H1 (cell line): ENCODE data around the gene RPL7A. TPM values are rescaled to one million over a fixed set of nuclear protein-coding genes. Genes with fewer than 3 reads are reported as not detected.

ENCODE experiments used
- CTCF ChIA-PET: fragments of 300-600 bp; sonication (Branson Sonifier 250); formaldehyde crosslinking; loops from one replicate; lab custom pipeline; 2021; ENCODE audit not compliant: partially characterized antibody; lab: Charles Lee
- POLR2A ChIA-PET: fragments of 300-600 bp; sonication (Branson Sonifier 250); formaldehyde crosslinking; loops from one replicate; lab custom pipeline; 2021; ENCODE audit warnings: inconsistent platforms; ENCODE audit not compliant: partially characterized antibody; lab: Charles Lee
- DNase-seq, 2 experiments: peaks; one replicate each; pipeline versions ENCODE4 v3.0.0 to v3.0.0-alpha.2; 2010 to 2022; ENCODE audit warnings: low spot score in 2 of 2, low read depth in 1 of 2, mixed read lengths in 1 of 2
- FAIRE-seq: peaks from 2 replicates; lab custom pipeline; 2011; peaks lifted over from hg19 to GRCh38; lab: Jason Lieb, UNC
- H2AFZ ChIP-seq: 2 replicates; pipeline ENCODE4 v1.8.1; 2012; ENCODE audit warnings: low read length, inconsistent platforms
- H2AK5ac ChIP-seq: 2 replicates; pipeline ENCODE4 v1.6.1; 2013; ENCODE audit warnings: low read depth, low read length
- H2BK120ac ChIP-seq: replicated peaks from 2 replicates; pipeline ENCODE3; 2013; ENCODE audit warnings: low read depth, low read length, inconsistent platforms
- H2BK12ac ChIP-seq: 2 replicates; pipeline ENCODE4 v1.6.1; 2013; ENCODE audit warnings: low read depth, low read length
- H2BK15ac ChIP-seq: 2 replicates; pipeline ENCODE4 v1.6.1; 2013; ENCODE audit warnings: low read length
- H2BK20ac ChIP-seq: 2 replicates; pipeline ENCODE4 v1.6.1; 2013; ENCODE audit warnings: low read length
- H2BK5ac ChIP-seq: 2 replicates; pipeline ENCODE4 v1.6.1; 2013; ENCODE audit warnings: low read depth, low read length
- H3K14ac ChIP-seq: 2 replicates; pipeline ENCODE4 v1.6.1; 2013; ENCODE audit warnings: inconsistent platforms; ENCODE audit not compliant: insufficient read length
- H3K18ac ChIP-seq: 2 replicates; pipeline ENCODE4 v1.6.1; 2013; ENCODE audit warnings: low read length; ENCODE audit errors: extremely low read depth
- H3K23ac ChIP-seq: 2 replicates; pipeline ENCODE4 v1.6.1; 2013; ENCODE audit warnings: inconsistent platforms; ENCODE audit not compliant: insufficient read length
- H3K23me2 ChIP-seq: 2 replicates; pipeline ENCODE4 v1.6.1; 2013; ENCODE audit warnings: low read depth, low read length
- H3K27ac ChIP-seq: 2 replicates; pipeline ENCODE4 v1.6.1; 2011; ENCODE audit warnings: low read depth, low read length, inconsistent platforms
- H3K27me3 ChIP-seq, 4 experiments: replicated peaks in 1 of 4; 1 replicate in 1 of 4; 2 replicates in 3 of 4; pipeline versions ENCODE4 v1.6.1 to v1.8.1; 2011 to 2013; ENCODE audit warnings: low read length in 3 of 4, mild to moderate bottlenecking in 3 of 4, inconsistent platforms in 2 of 4, mixed read lengths in 2 of 4, moderate library complexity in 1 of 4; ENCODE audit not compliant: control insufficient read depth in 3 of 4, insufficient read depth in 3 of 4; ENCODE audit errors: extremely low read depth in 1 of 4
- H3K36me3 ChIP-seq, 4 experiments: 2 replicates each; pipeline versions ENCODE4 v1.6.1 to v1.8.1; 2011 to 2013; ENCODE audit warnings: mild to moderate bottlenecking in 4 of 4, low read length in 3 of 4, moderate library complexity in 2 of 4, control low read depth in 1 of 4, inconsistent platforms in 1 of 4; ENCODE audit not compliant: insufficient read depth in 4 of 4, control insufficient read depth in 2 of 4
- H3K4ac ChIP-seq: replicated peaks from 2 replicates; pipeline ENCODE3; 2013; ENCODE audit warnings: low read length, low read depth, mixed read lengths, inconsistent platforms; ENCODE audit not compliant: insufficient read length
- H3K4me1 ChIP-seq, 4 experiments: replicated peaks in 1 of 4; 1 replicate in 1 of 4; 2 replicates in 3 of 4; pipeline versions ENCODE4 v1.6.1 to v1.8.1; 2011 to 2013; ENCODE audit warnings: low read length in 3 of 4, inconsistent platforms in 2 of 4, mixed read lengths in 1 of 4; ENCODE audit not compliant: insufficient read depth in 4 of 4, control insufficient read depth in 3 of 4
- H3K4me2 ChIP-seq, 2 experiments: 2 replicates each; pipeline versions ENCODE4 v1.6.1 to v1.8.1; 2011 to 2013; ENCODE audit warnings: low read depth in 2 of 2, low read length in 2 of 2, control low read depth in 1 of 2, inconsistent platforms in 1 of 2, mild to moderate bottlenecking in 1 of 2; ENCODE audit not compliant: insufficient read depth in 1 of 2
- H3K4me3 ChIP-seq, 4 experiments: fragments of 200-600, 300-600 bp in 1 of 4; sonication (generic), shearing (Covaris generic), sonication (Bioruptor Twin) in 1 of 4; 2 replicates each; pipeline versions ENCODE4 v1.5.1 to v1.8.1; 2011 to 2016; ENCODE audit warnings: low read length in 4 of 4, low read depth in 3 of 4, control low read depth in 2 of 4, inconsistent platforms in 2 of 4, mild to moderate bottlenecking in 2 of 4, mixed read lengths in 1 of 4, moderate library complexity in 1 of 4; ENCODE audit not compliant: insufficient read depth in 2 of 4; ENCODE audit errors: extremely low read depth in 1 of 4
- H3K56ac ChIP-seq: replicated peaks from 2 replicates; pipeline ENCODE3; 2013; ENCODE audit warnings: low read depth, mild to moderate bottlenecking, mixed read lengths, low read length, inconsistent platforms; ENCODE audit not compliant: insufficient read length
- H3K79me1 ChIP-seq: 2 replicates; pipeline ENCODE4 v1.6.1; 2013; ENCODE audit warnings: low read depth, low read length, control low read depth
- H3K79me2 ChIP-seq, 2 experiments: 2 replicates each; pipeline versions ENCODE4 v1.6.1 to v1.8.1; 2012 to 2013; ENCODE audit warnings: low read length in 2 of 2, mild to moderate bottlenecking in 2 of 2, inconsistent platforms in 1 of 2; ENCODE audit not compliant: insufficient read depth in 2 of 2, control insufficient read depth in 1 of 2
- H3K9ac ChIP-seq, 4 experiments: replicated peaks in 1 of 4; 1 replicate in 1 of 4; 2 replicates in 3 of 4; pipeline versions ENCODE4 v1.6.1 to v1.8.1; 2011 to 2013; ENCODE audit warnings: low read depth in 3 of 4, low read length in 3 of 4, control low read depth in 2 of 4, mild to moderate bottlenecking in 2 of 4, moderate library complexity in 2 of 4, inconsistent platforms in 1 of 4; ENCODE audit errors: extremely low read depth in 1 of 4
- H3K9me3 ChIP-seq, 2 experiments: 2 replicates each; pipeline versions ENCODE4 v1.6.1 to v1.8.1; 2012 to 2013; ENCODE audit warnings: mild to moderate bottlenecking in 2 of 2, moderate library complexity in 2 of 2, control low read depth in 1 of 2, inconsistent platforms in 1 of 2, low read depth in 1 of 2, low read length in 1 of 2, mixed read lengths in 1 of 2; ENCODE audit not compliant: insufficient read depth in 2 of 2
- H4K20me1 ChIP-seq, 2 experiments: replicated peaks in 1 of 2; 2 replicates each; pipeline versions ENCODE3 to v1.8.1; 2011 to 2013; ENCODE audit warnings: inconsistent platforms in 2 of 2, low read length in 2 of 2, mild to moderate bottlenecking in 1 of 2; ENCODE audit not compliant: insufficient read depth in 2 of 2, control insufficient read depth in 1 of 2
- H4K5ac ChIP-seq: 2 replicates; pipeline ENCODE4 v1.6.1; 2013; ENCODE audit warnings: low read length, low read depth, mixed read lengths, inconsistent platforms; ENCODE audit not compliant: insufficient read length
- H4K8ac ChIP-seq: 2 replicates; pipeline ENCODE4 v1.8.0; 2013; ENCODE audit warnings: mild to moderate bottlenecking, moderate library complexity, low read length, inconsistent platforms; ENCODE audit not compliant: insufficient read depth; ENCODE audit errors: extremely low read depth
- H4K91ac ChIP-seq: replicated peaks from 2 replicates; pipeline ENCODE3; 2013; ENCODE audit warnings: low read length, mixed read lengths, inconsistent platforms; ENCODE audit not compliant: insufficient read length
- CEBPB ChIP-seq: IDR thresholded peaks from 2 replicates; pipeline ENCODE4 v1.6.1; 2012; ENCODE audit warnings: low read depth, low read length
- FOSL1 ChIP-seq: IDR thresholded peaks from 2 replicates; pipeline ENCODE4 v1.6.1; 2011; ENCODE audit warnings: mild to moderate bottlenecking, low read depth, low read length, moderate library complexity; ENCODE audit not compliant: insufficient read depth
- KDM4A ChIP-seq: IDR thresholded peaks from one replicate; pipeline ENCODE4 v1.7.1; 2012; ENCODE audit warnings: low read depth, mild to moderate bottlenecking, moderate library complexity, low read length, inconsistent platforms; ENCODE audit not compliant: severe bottlenecking
- KDM5A ChIP-seq: fragments of 200-600 bp; IDR thresholded peaks from 2 replicates; pipeline ENCODE4 v1.7.1; 2012; ENCODE audit warnings: mild to moderate bottlenecking, low read length, inconsistent platforms, mixed read lengths
- POLR2AphosphoS5 ChIP-seq: IDR thresholded peaks from 2 replicates; pipeline ENCODE4 v1.6.1; 2011; ENCODE audit warnings: low read depth, low read length
- RNF2 ChIP-seq: fragments of 200-900, 300-1000 bp; sonication (generic); IDR thresholded peaks from 2 replicates; pipeline ENCODE4 v1.7.1; 2016; ENCODE audit warnings: borderline replicate concordance, low read depth, mild to moderate bottlenecking, antibody characterized with exemption, low read length; ENCODE audit not compliant: poor library complexity, severe bottlenecking; ENCODE audit errors: missing control alignments
- SIN3A ChIP-seq, 2 experiments: IDR thresholded peaks in 1 of 2; conservative IDR thresholded peaks in 1 of 2; 2 replicates each; pipeline ENCODE4 v1.6.1; 2011 to 2012; ENCODE audit warnings: low read length in 2 of 2, improper control_type of control experiment in 1 of 2, low read depth in 1 of 2, mild to moderate bottlenecking in 1 of 2
- SIX5 ChIP-seq: IDR thresholded peaks from 2 replicates; pipeline ENCODE4 v1.6.1; 2011; ENCODE audit warnings: mild to moderate bottlenecking, low read depth, low read length
- WGBS, 2 experiments: shearing (Covaris generic) in 1 of 2; methylation state at CpG; one replicate each; pipeline versions ENCODE4 v1.1.6 to v1.1.7; 2013 to 2015; ENCODE audit warnings: low lambda C conversion rate in 2 of 2, mixed read lengths in 2 of 2, inconsistent platforms in 1 of 2, low coverage in 1 of 2, missing lambda C conversion rate in 1 of 2; ENCODE audit not compliant: insufficient replicate concordance in 2 of 2, insufficient coverage in 1 of 2, insufficient read length in 1 of 2; ENCODE audit errors: extremely low coverage in 1 of 2, missing lambda C conversion rate in 1 of 2; 5-methylcytosine and 5-hydroxymethylcytosine counted together
- polyA plus RNA-seq, 7 experiments: library from polyadenylated mRNA; depleted of rRNA in 3 of 7; stranded (reverse) in 5 of 7; unstranded in 2 of 7; fragments of >200 nt in 5 of 7; fragments of 200-250 nt in 2 of 7; gene quantifications; 1 replicate in 5 of 7; 2 replicates in 1 of 7; 4 replicates in 1 of 7; pipeline versions ENCODE4 v1.2.1 to v1.2.3, GENCODE V29; 2011 to 2013; ENCODE audit warnings: missing spikeins in 2 of 7, mixed read lengths in 2 of 7
- total RNA-seq: library from RNA; stranded (reverse); fragmentation: NEBNext Ultra II Directional; extraction: Animal tissue kit (Norgen Biotek cat#: 25700); gene quantifications from 2 replicates; pipeline ENCODE4 v1.2.1, GENCODE V29; 2021
- TF ChIP-seq, protein P1 (sequence below): IDR thresholded peaks from 2 replicates; pipeline ENCODE4 v1.6.1; 2012; ENCODE audit warnings: low read length, inconsistent platforms

The RPL7A gene
- total and polyA plus RNA-seq, 2 of the 8 experiments (the other 6 are each of a cell fraction or from before 2014, with no cell fraction given) = 2,578 to 2,783 TPM

DNA sequence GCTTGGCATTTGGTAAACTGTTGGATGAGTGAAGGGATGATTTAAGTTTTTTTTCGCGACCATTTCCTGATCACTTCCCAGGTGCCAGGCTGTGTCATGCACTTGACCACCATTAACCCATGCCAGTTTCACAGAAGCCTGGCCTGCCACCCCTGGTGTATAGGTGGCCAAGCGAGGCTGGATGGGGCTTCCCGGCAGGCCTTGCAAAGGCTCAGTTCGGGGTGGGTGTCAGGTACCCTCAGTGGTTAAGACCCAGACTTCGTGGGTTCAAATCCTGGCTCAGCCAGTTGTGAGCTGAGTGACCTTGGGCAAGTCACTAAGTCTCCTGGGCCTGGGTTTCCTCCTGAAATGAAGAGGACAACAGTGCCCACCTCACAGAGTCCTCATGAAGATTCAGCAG, 2.4 kb upstream of the RPL7A start:
- peaks cover 35 to 71% (median 60%) of the 10 kb centered on the region in 4 experiments for H3K36me3 ChIP-seq
- FAIRE-seq = no peak

More for the DNA sequence above, 2.4 kb upstream of the RPL7A start:
- Histone ChIP-seq H3K56ac (no peak overlapping the region), H2BK120ac (no peak overlapping the region), H3K4me2 (no peak overlapping the region; a peak in 1 of 4 replicates), H3K9me3 (no peaks in the 10 kb centered on the region), H4K91ac (no peak overlapping the region), H3K79me1 (peaks cover 17% of the 10 kb centered on the region), H2BK20ac (no peak overlapping the region), H3K14ac (no peak overlapping the region), H2AK5ac (no peak overlapping the region), H3K23ac (no peak overlapping the region), H2AFZ (no peak overlapping the region), H3K4ac (no peak overlapping the region), H4K5ac (no peak overlapping the region), H2BK15ac (no peak overlapping the region), H2BK5ac (no peak overlapping the region), H4K20me1 (peaks cover 14 to 34% of the 10 kb centered on the region in 2 experiments), H3K79me2 (peaks cover 9 to 39% of the 10 kb centered on the region in 2 experiments), H3K4me1 (peaks cover 0 to 10% (median 7%) of the 10 kb centered on the region in 4 experiments; a peak in 6 of 7 replicates), H3K9ac (no peak overlapping the region), H4K8ac (peak overlapping the region; percentile 45; the same call in 1 of the 2 replicates), H3K23me2 (peaks cover 9% of the 10 kb centered on the region; the same call in 1 of the 2 replicates), H3K18ac (no peak overlapping the region), H3K4me3 (no peak overlapping the region), H3K27me3 (no peaks in the 10 kb centered on the region), H3K27ac (no peak overlapping the region), H2BK12ac (no peak overlapping the region)
- CTCF ChIA-PET = interaction anchor here (1.2 to 3.3 kb wide), 4 partner anchors 11 to 141 kb away, joined by 3 to 22 read pairs (median 4); partner anchors contain the start of genes SURF1 and SURF2
- TF ChIP-seq KDM4A (no peak), FOSL1 (no peak), RNF2 (no peak), SIX5 (no peak), CEBPB (no peak), POLR2AphosphoS5 (no peak), SIN3A (conservative IDR thresholded peaks at IDR 0.05 in 1 of 2, IDR thresholded peaks at IDR 0.05 in 1 of 2; ENCODE audit: low read depth in 1 of 2, low read length in 2 of 2) (no peak), KDM5A (no peak)
- TF ChIP-seq, protein P1, sequence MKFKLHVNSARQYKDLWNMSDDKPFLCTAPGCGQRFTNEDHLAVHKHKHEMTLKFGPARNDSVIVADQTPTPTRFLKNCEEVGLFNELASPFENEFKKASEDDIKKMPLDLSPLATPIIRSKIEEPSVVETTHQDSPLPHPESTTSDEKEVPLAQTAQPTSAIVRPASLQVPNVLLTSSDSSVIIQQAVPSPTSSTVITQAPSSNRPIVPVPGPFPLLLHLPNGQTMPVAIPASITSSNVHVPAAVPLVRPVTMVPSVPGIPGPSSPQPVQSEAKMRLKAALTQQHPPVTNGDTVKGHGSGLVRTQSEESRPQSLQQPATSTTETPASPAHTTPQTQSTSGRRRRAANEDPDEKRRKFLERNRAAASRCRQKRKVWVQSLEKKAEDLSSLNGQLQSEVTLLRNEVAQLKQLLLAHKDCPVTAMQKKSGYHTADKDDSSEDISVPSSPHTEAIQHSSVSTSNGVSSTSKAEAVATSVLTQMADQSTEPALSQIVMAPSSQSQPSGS = no peak
- 91% methylated on average over 6 of the region's 6 CpGs; no CpG with 5 or more reads in 1 of the 2 experiments for WGBS, 2 experiments
- no peak for DNase-seq
- POLR2A ChIA-PET = interaction anchor here (1.3 to 16.1 kb wide), 5 partner anchors 9 to 74 kb away, joined by 3 to 461 read pairs (median 120); partner anchors contain the start of genes MED22, RPL7A, STKLD1 and SURF1
